Lower leg skin (tissue), 3 donors: ENCODE data around the gene STARD10.

Experiments
- POLR2A ChIP-seq, 2 donors: fragments of 450-650 bp; IDR thresholded peaks; one replicate each; pipeline ENCODE4 v1.6.1; 2016 to 2017; ENCODE audit warnings: antibody characterized with exemption in 2 of 2, mild to moderate bottlenecking in 1 of 2, moderate library complexity in 1 of 2
- TF ChIP-seq, protein P1 (sequence below), 3 donors: fragments of 450-650 bp; IDR thresholded peaks; one replicate each; pipeline ENCODE4 v1.5.1; 2016; ENCODE audit warnings: antibody characterized with exemption in 3 of 3, mild to moderate bottlenecking in 3 of 3, moderate library complexity in 2 of 3

DNA sequence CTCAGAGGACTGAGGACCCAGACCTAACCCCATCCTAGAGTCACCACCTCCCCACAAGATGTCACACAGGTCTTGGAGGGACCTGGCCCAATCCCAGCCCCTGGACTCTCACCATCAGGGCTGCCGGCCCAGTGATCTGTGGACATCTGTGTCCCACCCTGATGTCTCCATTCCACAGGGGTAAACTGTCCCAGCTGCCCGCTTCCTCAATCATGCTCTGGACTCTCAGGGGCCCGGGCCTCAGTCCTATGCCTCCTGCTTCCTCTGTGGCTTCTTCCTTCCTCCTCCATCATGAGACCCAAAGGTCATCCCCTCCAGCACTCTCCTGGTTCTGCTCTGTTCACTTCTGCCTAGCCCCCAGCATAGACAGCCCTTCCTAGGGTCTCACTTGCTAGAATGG is 73.8 kb downstream of the STARD10 start:
- no peak for TF ChIP-seq POLR2A (IDR thresholded peaks at IDR 0.05)
- TF ChIP-seq, protein P1, sequence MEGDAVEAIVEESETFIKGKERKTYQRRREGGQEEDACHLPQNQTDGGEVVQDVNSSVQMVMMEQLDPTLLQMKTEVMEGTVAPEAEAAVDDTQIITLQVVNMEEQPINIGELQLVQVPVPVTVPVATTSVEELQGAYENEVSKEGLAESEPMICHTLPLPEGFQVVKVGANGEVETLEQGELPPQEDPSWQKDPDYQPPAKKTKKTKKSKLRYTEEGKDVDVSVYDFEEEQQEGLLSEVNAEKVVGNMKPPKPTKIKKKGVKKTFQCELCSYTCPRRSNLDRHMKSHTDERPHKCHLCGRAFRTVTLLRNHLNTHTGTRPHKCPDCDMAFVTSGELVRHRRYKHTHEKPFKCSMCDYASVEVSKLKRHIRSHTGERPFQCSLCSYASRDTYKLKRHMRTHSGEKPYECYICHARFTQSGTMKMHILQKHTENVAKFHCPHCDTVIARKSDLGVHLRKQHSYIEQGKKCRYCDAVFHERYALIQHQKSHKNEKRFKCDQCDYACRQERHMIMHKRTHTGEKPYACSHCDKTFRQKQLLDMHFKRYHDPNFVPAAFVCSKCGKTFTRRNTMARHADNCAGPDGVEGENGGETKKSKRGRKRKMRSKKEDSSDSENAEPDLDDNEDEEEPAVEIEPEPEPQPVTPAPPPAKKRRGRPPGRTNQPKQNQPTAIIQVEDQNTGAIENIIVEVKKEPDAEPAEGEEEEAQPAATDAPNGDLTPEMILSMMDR (IDR thresholded peaks at IDR 0.05), result no peak
